Activated CD4-positive, CD25-positive, alpha-beta regulatory T cell treated with anti-CD3 and anti-CD28 coated beads, Interleukin-2, amount 50 U/mL, for 72 hours (primary cell): ENCODE results near the gene ZCCHC14.
"Not testable (repeated sequence)": the region's sequence is repeated elsewhere in the genome, so short reads cannot be mapped to it uniquely, and the experiment has no call there.

Experiments
- DNase-seq: peaks from one replicate; pipeline ENCODE4 v3.0.0; 2021

ZCCHC14 gene

DNA sequence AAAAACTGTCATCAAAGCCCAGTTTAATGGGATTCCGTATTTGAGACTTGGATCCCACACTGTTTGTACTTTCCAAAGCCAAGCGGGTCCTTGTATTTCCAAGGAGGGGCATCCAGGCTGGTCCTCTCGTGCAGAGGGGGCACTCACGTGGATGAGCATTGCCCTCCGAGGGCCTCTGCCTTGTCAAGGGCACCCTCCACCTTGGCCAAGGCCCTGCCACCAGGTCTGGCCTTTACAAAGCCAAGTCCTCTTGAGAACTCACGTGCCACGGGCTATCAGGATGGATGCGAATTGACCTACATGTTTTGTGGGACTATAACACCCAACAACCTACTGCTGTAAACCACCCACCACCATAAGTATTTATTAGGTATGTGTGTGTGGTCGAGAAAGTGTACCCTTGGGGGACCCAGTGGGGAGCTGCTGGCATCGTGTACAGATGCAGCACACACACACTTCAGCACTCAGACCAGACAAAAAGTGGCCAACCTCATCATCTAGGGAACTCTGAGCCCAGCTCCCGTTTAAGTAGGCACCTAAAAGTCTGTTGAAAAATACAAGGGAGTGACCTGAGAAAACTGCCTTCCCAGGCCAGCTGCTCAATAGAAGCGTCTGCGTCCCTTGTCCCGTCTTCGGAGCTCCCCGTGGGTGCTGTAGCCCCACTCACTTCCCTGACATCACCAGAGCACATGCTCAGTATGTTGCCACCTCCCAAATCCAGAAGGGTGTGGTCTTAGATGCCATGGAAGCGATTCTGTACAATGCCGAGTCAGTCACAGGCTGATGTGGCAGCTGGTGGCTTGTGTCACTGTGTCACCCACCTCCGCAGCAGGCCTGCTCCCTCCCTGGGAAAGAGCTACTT lies 87.8 kb downstream of the ZCCHC14 start:
- no peak for DNase-seq

DNA sequence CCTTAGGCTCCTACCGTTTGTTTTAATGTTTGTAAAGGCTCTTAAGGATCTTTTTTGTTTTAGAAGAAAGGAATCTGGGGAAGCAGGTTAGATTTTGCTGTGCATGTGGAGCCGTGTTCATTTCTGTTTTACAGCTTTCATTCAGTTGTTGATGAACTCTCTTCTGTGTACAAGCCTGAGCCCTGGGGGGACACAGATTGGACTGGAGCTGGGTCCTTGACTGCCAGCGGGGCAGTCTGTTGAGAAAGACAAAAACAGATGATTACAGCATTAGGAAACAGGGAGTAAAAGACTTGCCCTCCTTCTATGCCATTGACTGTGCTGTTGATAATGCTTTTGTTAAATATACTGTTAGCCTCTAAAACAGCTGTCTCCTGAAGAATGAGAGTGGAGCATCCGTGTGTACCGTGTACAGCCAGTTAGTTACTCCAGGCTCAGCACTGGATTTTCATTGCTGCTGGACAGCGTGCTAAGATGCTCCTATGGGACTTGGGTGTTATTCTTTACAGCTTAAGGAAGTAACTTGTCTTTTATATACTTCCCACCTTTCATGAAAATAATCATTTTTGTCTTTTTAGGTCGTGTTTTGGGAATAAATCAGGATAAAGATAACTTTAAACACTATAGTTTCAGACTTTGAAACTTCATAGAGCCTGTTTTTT lies 97.5 kb downstream of the ZCCHC14 start:
- no peak for DNase-seq

DNA sequence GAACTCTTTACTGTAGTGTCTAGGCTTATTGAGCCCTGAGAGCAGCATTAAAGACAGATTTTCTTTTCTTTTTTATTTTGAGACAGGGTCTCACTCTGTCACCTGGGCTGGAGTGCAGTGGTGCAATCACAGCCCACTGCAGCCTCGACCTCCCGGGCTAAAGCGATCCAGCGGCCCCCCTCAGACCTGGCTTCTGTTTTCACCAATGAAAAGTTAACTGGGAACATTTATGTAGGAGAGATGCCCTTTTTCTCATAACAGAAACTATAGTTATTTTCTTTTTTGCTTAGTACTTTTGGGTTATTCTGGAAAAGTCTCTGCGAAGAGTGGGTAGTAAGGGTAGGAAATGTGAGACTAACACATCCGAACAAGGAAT lies 99.2 kb downstream of the ZCCHC14 start:
- no peak for DNase-seq

DNA sequence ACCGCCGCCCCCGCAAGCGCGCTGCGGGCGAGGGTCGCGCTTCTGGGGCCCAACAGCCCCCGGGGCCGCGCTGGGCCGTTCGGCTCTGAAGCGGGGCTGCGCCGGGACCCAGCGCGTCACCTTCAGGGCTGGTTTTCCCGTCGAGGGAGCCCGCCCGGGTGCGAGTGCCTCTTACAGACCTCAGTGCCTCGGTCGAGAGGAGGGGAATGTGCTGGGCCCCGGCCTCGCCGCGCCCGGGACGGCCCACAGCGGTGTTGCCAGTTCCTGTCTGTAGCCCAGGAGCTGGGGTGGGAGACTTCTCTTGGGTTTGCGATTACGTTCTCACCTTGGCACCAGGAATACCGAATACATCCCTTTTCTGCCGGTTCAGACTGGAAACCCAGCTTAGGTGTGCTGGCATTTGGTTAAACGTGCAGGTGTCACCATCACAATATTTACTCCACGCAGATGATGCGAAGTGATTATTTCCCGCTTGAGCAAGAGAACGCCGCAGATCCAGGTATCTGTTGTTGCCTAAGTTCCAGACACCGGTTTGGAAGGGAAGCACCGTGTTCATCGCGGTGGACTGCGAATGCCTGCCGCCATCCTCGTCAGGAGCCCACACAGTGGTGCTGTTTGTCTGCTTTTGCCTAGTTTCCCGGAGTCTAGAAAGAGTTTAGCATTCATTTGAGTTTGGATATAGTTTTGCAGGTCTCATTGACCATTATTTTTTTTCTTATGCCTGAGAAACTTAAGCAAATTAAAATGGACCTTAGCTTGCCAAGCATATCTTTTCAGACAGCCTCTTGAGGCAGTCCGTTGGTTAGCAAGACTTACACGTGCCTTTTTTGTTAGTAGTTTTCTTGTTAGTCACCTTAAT lies 99.8 kb downstream of the ZCCHC14 start:
- peak; percentile 51 for DNase-seq

DNA sequence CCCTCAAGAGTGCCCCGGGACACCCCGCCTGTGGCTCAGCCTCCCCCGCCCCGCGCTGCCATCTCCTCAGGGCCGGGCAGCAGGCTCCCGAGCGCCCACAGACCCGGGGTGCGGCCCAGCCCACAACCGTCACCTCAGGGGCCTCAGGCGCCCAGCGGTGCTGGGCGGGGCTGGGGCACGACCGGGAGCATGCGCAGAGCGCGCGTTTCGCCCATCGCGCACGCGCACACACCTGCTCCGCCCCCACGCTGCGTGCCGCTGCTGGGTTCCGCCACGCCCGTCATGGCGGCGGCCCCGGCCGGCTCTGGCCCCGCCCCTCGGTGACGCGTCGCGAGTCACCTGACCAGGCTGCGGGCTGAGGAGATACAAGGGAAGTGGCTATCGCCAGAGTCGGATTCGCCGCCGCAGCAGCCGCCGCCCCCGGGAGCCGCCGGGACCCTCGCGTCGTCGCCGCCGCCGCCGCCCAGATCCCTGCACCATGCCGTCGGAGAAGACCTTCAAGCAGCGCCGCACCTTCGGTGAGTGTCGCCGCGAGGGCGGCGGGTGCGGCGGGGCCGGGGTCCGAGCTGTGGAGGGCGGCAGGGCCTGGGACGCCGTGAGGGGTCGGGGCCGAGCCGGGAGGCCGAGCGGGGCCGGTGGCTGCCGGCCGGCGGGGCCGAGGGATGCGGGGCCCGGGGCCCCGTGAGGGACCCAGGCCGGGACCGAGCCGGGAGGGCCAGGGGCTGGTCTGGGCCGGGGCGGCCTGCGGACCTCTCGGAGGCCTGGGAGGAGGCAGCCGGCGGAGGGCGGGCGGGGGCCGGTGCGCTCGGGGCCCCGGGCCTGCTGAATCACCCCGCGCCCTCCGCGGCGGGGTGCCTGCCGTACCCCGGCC lies 100.6 kb downstream of the ZCCHC14 start, which contains the start of gene MAP1LC3B:
MAP1LC3B (plus strand) TSS at position 387 of the 871 bp plus-strand sequence; CDS start at position 479, 92 bp downstream.
- peak; percentile 100 for DNase-seq

DNA sequence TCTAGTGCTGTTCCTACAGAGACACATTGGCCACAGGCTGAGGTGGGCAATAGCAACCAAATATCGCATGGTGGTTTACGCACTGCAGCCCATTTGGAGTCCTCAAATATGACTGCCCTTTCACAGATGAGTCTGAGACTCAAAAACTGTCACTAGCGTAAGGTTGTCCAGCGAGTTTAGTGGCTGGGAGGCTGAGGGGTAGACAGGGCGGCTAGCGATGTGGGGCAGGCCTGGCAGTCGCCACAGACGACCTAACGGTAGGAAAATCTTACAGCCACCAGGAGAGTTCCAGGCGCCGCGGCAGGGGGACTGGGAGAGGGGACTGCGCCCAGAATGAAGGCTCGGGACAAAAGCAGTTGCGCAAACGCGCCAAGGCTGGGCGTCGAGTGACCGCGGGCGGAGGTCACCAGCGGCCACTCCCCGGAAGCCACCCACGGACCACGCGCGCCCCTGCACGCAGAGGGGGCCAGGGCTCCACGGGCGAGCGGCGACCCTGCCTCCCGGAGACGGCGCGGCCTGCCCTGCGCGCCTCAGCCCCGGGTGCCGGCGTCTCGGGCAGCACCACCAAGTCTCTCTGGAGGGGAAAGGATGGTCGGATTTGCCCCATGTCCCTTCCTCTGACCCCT lies 101.4 kb downstream of the ZCCHC14 start:
- no peak for DNase-seq

DNA sequence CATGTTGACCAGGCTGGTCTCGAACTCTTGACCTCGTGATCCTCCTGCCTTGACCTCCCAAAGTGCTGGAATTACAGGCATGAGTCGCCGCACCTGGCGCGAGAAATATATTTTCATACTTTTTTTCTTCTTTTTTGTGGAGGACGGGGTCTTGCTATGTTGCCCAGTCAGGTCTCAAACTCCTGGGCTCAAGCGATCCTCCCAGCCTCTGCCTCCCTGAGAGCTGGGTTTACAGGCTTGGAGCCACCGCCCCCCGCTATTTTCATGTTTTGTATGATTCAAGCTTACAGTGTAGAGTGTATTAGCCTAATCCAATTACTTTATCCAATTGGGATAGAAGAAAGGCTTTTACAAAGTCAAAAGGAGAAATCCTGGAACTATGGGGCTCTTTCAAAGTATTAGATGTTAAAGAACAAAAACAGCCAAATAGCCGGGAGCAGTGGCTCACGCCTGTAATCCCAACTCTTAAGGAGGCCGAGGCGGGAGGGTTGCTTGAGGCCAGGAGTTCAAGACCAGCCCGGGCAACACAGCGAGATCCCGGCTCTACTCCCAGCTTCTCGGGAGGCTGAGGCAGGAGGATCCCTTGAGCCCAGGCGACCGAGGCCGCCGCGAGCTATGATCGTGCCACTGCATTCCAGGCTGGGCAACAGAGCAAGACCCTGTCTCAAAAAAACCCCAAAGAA lies 102.0 kb downstream of the ZCCHC14 start:
- no peak for DNase-seq

DNA sequence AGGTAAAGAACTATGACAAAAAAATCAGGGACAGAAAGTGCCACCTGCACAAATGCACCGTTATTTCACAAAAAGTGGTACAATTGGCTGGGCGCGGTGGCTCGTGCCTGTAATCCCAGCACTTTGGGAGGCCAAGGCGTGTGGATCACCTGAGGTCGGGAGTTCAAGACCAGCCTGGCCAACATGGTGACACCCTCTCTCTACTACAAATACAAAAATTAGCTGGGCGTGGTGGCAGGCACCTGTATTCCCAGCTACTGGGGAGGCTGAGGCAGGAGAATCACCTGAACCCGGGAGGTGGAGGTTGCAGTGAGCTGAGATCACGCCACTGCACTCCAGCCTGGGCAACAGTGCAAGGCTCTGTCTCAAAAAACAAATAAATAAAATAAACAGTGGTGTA lies 102.9 kb downstream of the ZCCHC14 start:
- DNase-seq: not testable (repeated sequence)

DNA sequence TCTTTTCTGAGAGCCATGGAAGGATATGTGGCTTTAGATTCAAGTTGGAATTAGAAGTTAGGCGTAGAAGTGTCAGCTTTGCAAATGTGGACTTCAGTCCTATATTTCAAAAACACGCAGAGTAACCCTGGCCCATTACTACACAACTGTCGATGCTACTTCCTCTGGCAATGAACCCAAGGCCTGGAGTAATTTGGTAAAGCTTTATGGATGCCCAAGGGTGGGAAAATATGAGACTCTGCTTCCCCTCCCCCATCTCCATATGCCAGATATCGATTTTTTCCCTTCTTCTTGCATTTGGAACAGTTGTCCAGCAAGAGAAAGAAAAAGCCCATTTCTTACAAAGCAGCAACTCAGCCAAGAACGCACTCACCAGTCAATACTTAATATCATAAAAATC lies 103.6 kb downstream of the ZCCHC14 start:
- no peak for DNase-seq

DNA sequence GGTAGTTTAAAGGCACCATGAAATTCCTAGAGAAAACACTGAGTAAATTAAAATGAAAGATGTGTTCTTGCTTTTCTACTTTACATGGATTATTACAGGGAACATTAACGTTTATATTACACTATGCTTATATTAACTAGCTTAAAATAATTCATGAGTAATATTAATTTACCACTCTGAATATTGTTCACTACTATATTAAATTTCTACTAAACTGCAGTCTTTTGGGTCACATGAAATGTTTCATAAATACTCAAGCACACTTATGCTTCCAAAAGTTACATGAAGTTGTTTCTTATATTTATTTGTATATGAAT lies 104.0 kb downstream of the ZCCHC14 start:
- DNase-seq: no peak

DNA sequence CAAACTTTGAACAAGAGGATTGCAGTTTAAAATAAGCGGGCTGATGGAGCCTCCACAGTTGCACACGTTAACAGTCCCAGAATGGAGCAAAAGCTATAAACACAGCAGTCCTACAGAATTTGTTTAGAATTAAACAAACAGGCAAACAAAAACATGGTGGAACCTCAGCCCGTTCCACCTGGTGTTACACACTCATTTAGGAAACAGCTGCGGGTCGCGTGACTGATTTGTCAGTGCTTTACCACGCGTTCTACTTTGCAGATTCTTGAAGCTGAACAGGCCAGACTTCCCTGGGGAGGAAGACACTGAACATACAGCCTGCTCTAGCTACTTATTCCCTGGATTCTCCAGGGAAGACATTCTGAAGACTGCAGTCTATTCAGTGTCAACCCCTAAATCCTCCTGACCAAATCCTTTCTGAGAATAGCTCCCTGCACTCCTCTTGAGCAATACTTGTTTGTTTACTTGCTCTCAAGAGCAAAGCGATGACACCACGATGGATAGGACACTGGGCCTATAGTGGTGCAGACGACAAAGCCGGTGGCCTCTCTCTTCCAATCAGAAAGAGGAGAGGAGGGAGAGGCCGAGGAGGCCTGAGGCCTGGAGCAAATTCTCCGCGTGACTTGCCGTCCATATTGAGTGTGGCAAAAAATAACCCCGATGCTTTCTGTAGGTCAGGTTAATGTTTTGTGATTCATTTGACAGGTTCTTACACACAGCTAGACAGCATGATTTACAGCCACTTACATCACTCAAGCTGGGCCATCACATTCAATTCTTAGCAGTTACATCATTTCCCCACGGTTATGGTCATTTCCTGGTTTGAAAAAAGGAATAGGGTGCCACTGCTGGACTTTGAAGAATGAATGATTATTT lies 104.6 kb downstream of the ZCCHC14 start:
- peak; percentile 78 for DNase-seq

DNA sequence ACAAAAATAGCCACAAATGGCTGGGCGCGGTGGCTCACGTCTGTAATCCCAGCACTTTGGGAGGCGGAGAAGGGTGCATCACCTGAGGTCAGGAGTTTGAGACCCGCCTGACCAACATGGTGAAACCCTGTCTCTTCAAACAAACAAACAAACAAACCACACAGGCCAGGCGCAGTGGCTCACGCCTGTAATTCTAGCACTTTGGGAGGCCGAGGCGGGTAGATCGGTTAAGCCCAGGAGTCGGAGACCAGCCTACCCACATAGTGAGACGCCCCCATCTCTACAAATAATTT lies 108.0 kb downstream of the ZCCHC14 start:
- not testable (repeated sequence) for DNase-seq

DNA sequence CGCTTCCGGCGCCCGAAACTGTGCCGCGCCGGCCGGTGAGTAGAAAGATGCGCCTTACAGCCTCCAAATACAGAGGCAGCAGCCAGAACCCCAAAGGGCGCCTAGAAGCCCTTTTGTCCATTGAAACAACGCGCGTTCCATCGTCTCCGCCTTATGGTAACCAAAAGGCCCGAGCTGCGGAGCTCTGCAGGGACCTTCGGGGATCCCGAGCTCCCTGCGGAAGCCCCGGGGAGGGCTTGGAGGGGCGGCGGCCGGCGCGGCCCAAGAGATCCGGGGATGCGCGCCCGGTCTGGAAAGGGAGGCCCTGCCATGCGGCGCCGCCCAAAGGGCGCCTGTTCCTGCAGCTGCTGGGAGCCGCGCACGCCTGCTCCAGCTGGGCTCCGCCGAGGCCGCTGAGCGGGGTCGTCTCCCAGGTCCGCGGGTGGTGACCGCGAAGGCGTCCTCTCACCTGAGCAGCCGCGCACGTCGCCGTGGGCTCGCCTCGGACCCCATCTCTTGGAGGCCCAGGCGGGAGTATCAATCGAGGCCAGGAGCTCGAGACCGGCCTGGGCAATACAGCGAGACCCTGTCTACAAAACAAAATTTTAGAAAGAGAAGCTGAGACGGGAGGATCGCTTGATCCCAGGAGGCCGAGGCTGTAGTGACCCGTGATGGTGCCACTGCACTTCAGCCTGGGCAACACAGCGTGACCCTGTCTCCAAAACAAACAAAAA lies 108.5 kb downstream of the ZCCHC14 start:
- no peak for DNase-seq

DNA sequence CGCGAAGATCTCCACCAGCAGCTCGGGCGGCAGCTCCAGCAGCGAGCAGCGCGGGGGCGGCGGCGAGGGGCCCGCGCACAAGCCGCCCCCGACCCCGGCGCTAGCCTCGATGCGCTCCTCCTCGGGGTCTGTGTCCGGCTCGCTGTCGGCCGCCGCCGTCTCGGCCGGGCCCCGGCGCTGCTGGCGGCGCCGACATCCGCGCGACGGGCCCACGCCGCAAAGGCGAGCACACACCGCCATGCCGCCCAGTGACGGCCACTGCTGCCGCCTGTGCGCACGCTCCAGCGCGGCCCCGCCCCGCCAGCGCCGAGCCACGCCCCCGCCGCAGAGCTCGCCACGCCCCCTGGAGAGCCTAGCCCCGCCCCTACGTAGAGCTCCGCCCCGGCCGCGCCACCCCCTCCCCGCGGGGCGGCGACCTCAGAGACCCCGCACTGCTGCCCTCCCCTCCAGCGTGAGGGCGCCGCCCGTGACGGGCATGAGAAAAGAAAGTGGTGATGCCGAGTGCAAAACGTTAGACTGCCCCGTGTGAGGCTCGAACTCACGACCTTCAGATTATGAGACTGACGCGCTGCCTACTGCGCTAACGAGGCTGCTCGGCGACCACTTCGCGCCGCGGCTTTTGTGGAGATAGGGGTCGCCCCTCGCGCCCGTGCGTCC lies 109.2 kb downstream of the ZCCHC14 start, which contains the start of gene FBXO31:
FBXO31 (minus strand) TSS at position 272 of the 657 bp plus-strand sequence; CDS start at position 240, 32 bp downstream.
- DNase-seq: peak; percentile 95

DNA sequence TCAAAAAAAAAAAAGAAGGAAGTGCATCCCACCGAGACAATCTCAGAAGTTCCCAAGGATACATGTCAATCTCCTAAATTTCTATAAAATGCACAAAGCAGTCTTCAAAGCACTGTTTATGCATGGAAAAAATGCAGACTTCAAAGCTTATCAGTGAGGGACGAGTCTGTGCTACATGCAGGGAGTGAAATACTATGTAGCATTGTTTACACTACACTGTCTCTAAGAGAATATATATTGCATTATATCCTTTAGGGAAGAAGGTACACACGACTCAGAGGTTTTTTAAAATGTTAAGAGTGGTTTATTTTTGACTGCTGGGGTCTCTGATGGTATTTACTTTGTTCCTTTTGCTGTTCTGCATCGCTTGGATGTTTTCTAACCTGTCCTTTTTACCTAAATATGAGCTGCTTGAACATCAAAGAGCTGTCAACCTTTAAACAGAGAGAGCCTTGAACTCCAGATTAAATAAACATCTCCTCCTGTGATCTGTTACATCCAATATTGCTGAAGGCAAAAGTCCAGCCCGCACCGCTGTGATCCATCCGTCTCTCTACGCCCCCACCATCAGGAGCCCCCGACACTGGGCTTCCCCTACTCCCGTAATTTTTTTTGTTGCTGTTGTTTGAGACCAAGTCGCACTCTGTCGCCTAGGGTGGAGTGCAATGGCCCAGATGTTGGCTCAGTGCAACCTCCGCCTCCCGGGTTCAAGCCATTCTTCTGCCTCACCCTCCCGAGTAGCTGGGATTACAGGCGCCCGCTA lies 110.6 kb downstream of the ZCCHC14 start:
- no peak for DNase-seq

DNA sequence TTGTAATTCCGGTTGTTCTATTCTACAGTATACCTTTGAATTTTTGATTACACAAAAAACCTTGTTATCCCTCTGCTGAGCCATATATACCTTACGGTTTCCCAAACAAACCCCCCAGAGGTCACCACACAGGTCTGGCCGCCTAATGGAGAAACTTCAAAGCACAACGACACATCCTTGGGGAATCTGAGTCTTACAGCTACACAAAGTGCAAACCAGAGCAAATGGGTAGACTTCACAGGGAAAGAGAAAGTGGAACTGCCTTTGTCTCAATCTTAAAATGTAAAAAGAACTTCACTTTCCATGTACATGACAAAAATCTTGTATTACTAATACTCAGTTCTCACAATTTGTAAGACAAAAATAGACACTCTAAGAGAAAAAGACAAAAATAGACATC lies 111.9 kb downstream of the ZCCHC14 start:
- DNase-seq: no peak

DNA sequence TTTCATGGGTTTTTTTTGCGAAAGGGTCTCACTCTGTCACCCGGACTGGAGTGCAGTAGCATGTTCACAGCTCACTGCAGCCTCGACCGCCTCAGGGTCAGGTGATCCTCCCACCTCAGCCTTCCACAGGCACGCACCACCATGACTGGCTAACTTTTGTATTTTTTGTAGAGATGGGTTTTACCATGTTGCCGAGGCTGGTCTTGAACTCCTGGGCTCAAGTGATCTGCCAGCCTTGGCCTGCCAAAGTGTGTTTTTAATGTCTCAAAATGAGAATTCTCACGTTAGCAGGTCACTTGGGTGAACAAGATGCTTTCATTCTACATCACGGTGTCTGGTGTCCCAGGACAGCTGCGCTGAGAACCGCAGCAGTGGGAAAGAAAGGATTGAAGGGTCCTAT lies 112.4 kb downstream of the ZCCHC14 start:
- no peak for DNase-seq

DNA sequence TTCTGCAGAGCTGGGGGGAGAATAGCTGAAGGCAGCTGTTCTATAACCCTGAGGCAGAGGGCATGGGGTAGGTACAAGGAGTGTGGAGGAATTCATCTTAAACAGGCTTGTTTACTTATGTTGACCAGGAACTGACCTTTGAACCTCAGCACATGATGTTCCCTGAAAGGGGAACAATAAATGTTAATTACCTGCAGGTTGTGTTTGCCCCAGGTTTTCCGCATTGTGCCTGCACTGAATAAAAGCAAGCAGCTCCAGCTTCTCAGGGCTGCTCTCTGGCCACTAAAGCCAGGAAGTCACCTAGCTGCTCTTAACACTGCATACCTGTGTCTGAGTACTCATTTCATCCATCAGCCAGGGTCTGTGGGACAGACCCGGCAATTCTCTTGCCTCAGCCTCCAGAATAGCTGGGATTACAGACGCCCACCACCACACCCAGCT lies 113.5 kb downstream of the ZCCHC14 start:
- DNase-seq: not testable (repeated sequence)
